Esophagus muscularis mucosa (tissue), 4 donors: Measurements from ENCODE around the gene PGAP1.

Experiments
- CTCF ChIP-seq, 3 experiments: fragments of 200-600 bp in 2 of 3; fragments of 450-650 bp in 1 of 3; sonication (generic) in 2 of 3; IDR thresholded peaks; one replicate each; pipeline ENCODE4 v1.5.1; 2017 to 2019; ENCODE audit warnings: antibody characterized with exemption in 3 of 3, mild to moderate bottlenecking in 2 of 3, moderate library complexity in 1 of 3
- EP300 ChIP-seq: sonication (generic); formaldehyde crosslinking; IDR thresholded peaks from one replicate; pipeline ENCODE4 v1.6.1; 2017; ENCODE audit warnings: antibody characterized with exemption
- POLR2A ChIP-seq: fragments of 450-650 bp; IDR thresholded peaks from one replicate; pipeline ENCODE4 v1.6.1; 2017; ENCODE audit warnings: antibody characterized with exemption, moderate library complexity, mild to moderate bottlenecking, low read depth
- POLR2AphosphoS5 ChIP-seq, 2 donors: sonication (generic); formaldehyde crosslinking; IDR thresholded peaks; one replicate each; pipeline ENCODE4 v1.6.1; 2017; ENCODE audit warnings: antibody characterized with exemption in 2 of 2

- TF ChIP-seq CTCF (IDR thresholded peaks at IDR 0.05) (no peak), EP300 (no peak), POLR2A (no peak), POLR2AphosphoS5 (IDR thresholded peaks at IDR 0.05) (no peak)
Measured at GRCh38 chr2:196836440-196836839, 90.1 kb downstream of the PGAP1 start.
